Urothelium cell line (cell line): Measurements from ENCODE around the gene MYO7B.

Source experiments
- DNase-seq: peaks from one replicate; pipeline ENCODE4 v3.0.0; 2011; ENCODE audit warnings: low spot score, mixed read lengths
- FAIRE-seq: peaks from 2 replicates; lab custom pipeline; 2011; peaks lifted over from hg19 to GRCh38; lab: Jason Lieb, UNC

The MYO7B gene

GRCh38 chr2:127535422-127535901 lies at the start of gene MYO7B:
Gene MYO7B, plus strand, starts transcription at chr2:127535683. Its CDS starts 24,040 bp downstream, at chr2:127559723.
- no peak for DNase-seq
- no peak for FAIRE-seq

- no peak for DNase-seq
- FAIRE-seq = no peak
These were observed 49.8 kb upstream of the MYO7B start for GRCh38 chr2:127485694-127486071.

- DNase-seq = no peak
- FAIRE-seq = no peak
These were observed 49.0 kb upstream of the MYO7B start for GRCh38 chr2:127486247-127487058.

GRCh38 chr2:127490283-127490682 lies 45.2 kb upstream of the MYO7B start:
- FAIRE-seq = no peak
- no peak for DNase-seq

- FAIRE-seq = no peak
- DNase-seq = no peak
These were observed 37.1 kb upstream of the MYO7B start for GRCh38 chr2:127498386-127498785.

GRCh38 chr2:127503491-127503890 lies 32.0 kb upstream of the MYO7B start:
- DNase-seq (no peak), FAIRE-seq (no peak)

- FAIRE-seq = no peak
These were observed 30.7 kb upstream of the MYO7B start for GRCh38 chr2:127504552-127505430.

GRCh38 chr2:127506510-127506909 lies 29.0 kb upstream of the MYO7B start:
- FAIRE-seq (no peak), DNase-seq (no peak)

More at GRCh38 chr2:127504552-127505430, 30.7 kb upstream of the MYO7B start:
- no peak for DNase-seq

- FAIRE-seq (no peak), DNase-seq (no peak)
These were observed 27.4 kb upstream of the MYO7B start for GRCh38 chr2:127508023-127508630.

- peak; percentile 93 for DNase-seq
- peak; percentile 96 for FAIRE-seq
These were observed 26.9 kb upstream of the MYO7B start for GRCh38 chr2:127508631-127509034.

GRCh38 chr2:127510073-127510472 lies 25.4 kb upstream of the MYO7B start:
- FAIRE-seq (no peak), DNase-seq (no peak)

GRCh38 chr2:127511090-127511695 lies 24.3 kb upstream of the MYO7B start:
- DNase-seq (no peak), FAIRE-seq (no peak)

- DNase-seq = no peak
- FAIRE-seq = no peak
These were observed 23.6 kb upstream of the MYO7B start for GRCh38 chr2:127511917-127512316.

GRCh38 chr2:127512362-127512761 lies 23.1 kb upstream of the MYO7B start:
- FAIRE-seq = no peak
- no peak for DNase-seq

- FAIRE-seq = no peak
These were observed 21.4 kb upstream of the MYO7B start for GRCh38 chr2:127514076-127514475.

GRCh38 chr2:127514485-127514884 lies 21.0 kb upstream of the MYO7B start:
- no peak for DNase-seq
- FAIRE-seq = no peak

More at GRCh38 chr2:127514076-127514475, 21.4 kb upstream of the MYO7B start:
- no peak for DNase-seq

- DNase-seq = no peak
These were observed 20.0 kb upstream of the MYO7B start for GRCh38 chr2:127515383-127515915.

GRCh38 chr2:127516041-127516762 lies 19.3 kb upstream of the MYO7B start:
- DNase-seq = no peak
- FAIRE-seq = no peak

More at GRCh38 chr2:127515383-127515915, 20.0 kb upstream of the MYO7B start:
- FAIRE-seq = no peak

- no peak for DNase-seq
- FAIRE-seq = no peak
These were observed 18.0 kb upstream of the MYO7B start for GRCh38 chr2:127517465-127517864.

- no peak for FAIRE-seq
- DNase-seq = no peak
These were observed 15.1 kb upstream of the MYO7B start for GRCh38 chr2:127520424-127520823.
